Trophoblast cell (in vitro differentiated cells and primary cell): Measurements from ENCODE around the gene TRMT10B.

Experiments
- DNase-seq, 2 donors: peaks; one replicate each; pipeline ENCODE4 v3.0.0-alpha.2; 2016
- H2AFZ ChIP-seq: 2 replicates; pipeline ENCODE4 v1.6.1; 2013; ENCODE audit warnings: low read length, moderate library complexity, mild to moderate bottlenecking; ENCODE audit not compliant: insufficient read depth, poor library complexity
- H2AK5ac ChIP-seq: 2 replicates; pipeline ENCODE4 v1.6.1; 2013; ENCODE audit warnings: mild to moderate bottlenecking, low read length
- H2BK120ac ChIP-seq: 2 replicates; pipeline ENCODE4 v1.6.1; 2013; ENCODE audit warnings: low read length, mild to moderate bottlenecking, moderate library complexity; ENCODE audit not compliant: insufficient read depth, poor library complexity
- H2BK12ac ChIP-seq: 2 replicates; pipeline ENCODE4 v1.6.1; 2013; ENCODE audit warnings: mild to moderate bottlenecking, low read length, moderate library complexity
- H2BK5ac ChIP-seq: 2 replicates; pipeline ENCODE4 v1.6.1; 2013; ENCODE audit warnings: low read length, low read depth, moderate library complexity, mild to moderate bottlenecking; ENCODE audit not compliant: poor library complexity
- H3K14ac ChIP-seq: 2 replicates; pipeline ENCODE4 v1.6.1; 2013; ENCODE audit warnings: mild to moderate bottlenecking, low read length
- H3K18ac ChIP-seq: 2 replicates; pipeline ENCODE4 v1.6.1; 2013; ENCODE audit warnings: mild to moderate bottlenecking, low read length
- H3K23ac ChIP-seq: 2 replicates; pipeline ENCODE4 v1.6.1; 2013; ENCODE audit warnings: low read length
- H3K27ac ChIP-seq: 2 replicates; pipeline ENCODE4 v1.5.1; 2013; ENCODE audit warnings: low read depth, mild to moderate bottlenecking, inconsistent platforms, low read length, moderate library complexity
- H3K27me3 ChIP-seq: 2 replicates; pipeline ENCODE4 v1.6.1; 2013; ENCODE audit warnings: inconsistent platforms, mild to moderate bottlenecking, low read length, moderate library complexity; ENCODE audit not compliant: insufficient read depth
- H3K36me3 ChIP-seq, 2 experiments: 1 replicate in 1 of 2; 2 replicates in 1 of 2; pipeline ENCODE4 v1.6.1; 2013; ENCODE audit warnings: low read length in 2 of 2, mild to moderate bottlenecking in 2 of 2, moderate library complexity in 1 of 2; ENCODE audit not compliant: insufficient read depth in 2 of 2, control insufficient read depth in 1 of 2
- H3K4ac ChIP-seq: 2 replicates; pipeline ENCODE4 v1.6.1; 2013; ENCODE audit warnings: low read depth, mild to moderate bottlenecking, low read length, moderate library complexity
- H3K4me1 ChIP-seq, 2 experiments: 1 replicate in 1 of 2; 2 replicates in 1 of 2; pipeline ENCODE4 v1.6.1; 2013; ENCODE audit warnings: low read length in 2 of 2, mild to moderate bottlenecking in 2 of 2, moderate library complexity in 1 of 2; ENCODE audit not compliant: insufficient read depth in 2 of 2, control insufficient read depth in 1 of 2
- H3K4me2 ChIP-seq: 2 replicates; pipeline ENCODE4 v1.6.1; 2013; ENCODE audit warnings: inconsistent platforms, mild to moderate bottlenecking, low read length, moderate library complexity
- H3K4me3 ChIP-seq: 2 replicates; pipeline ENCODE4 v1.5.1; 2013; ENCODE audit warnings: mild to moderate bottlenecking, low read depth, low read length, inconsistent platforms
- H3K79me1 ChIP-seq: one replicate; pipeline ENCODE4 v1.6.1; 2013; ENCODE audit warnings: low read length
- H3K79me2 ChIP-seq: 2 replicates; pipeline ENCODE4 v1.6.1; 2013; ENCODE audit warnings: low read length, mild to moderate bottlenecking; ENCODE audit not compliant: control insufficient read depth, insufficient read depth, poor library complexity
- H3K9ac ChIP-seq: 2 replicates; pipeline ENCODE4 v1.6.1; 2013; ENCODE audit warnings: mild to moderate bottlenecking, low read length
- H3K9me3 ChIP-seq: 2 replicates; pipeline ENCODE4 v1.6.1; 2013; ENCODE audit warnings: low read depth, mild to moderate bottlenecking, control low read depth, inconsistent platforms, low read length; ENCODE audit not compliant: insufficient read depth
- H4K12ac ChIP-seq: 2 replicates; pipeline ENCODE4 v1.6.1; 2013; ENCODE audit warnings: low read depth, mild to moderate bottlenecking, low read length, moderate library complexity
- H4K8ac ChIP-seq: 2 replicates; pipeline ENCODE4 v1.6.1; 2013; ENCODE audit warnings: low read depth, mild to moderate bottlenecking, low read length, moderate library complexity
- H4K91ac ChIP-seq: one replicate; pipeline ENCODE4 v1.6.1; 2013; ENCODE audit warnings: low read depth, mild to moderate bottlenecking, low read length, moderate library complexity
- WGBS: extraction: QIAGEN DNeasy Blood & Tissue Kit; methylation state at CpG from one replicate; pipeline ENCODE4 v1.1.7; 2013; ENCODE audit warnings: missing lambda C conversion rate; ENCODE audit not compliant: insufficient read length, insufficient coverage; ENCODE audit errors: extremely low coverage; 5-methylcytosine and 5-hydroxymethylcytosine counted together

The TRMT10B gene

GRCh38 chr9:37740631-37741328 is 12.8 kb upstream of the TRMT10B start:
- Histone ChIP-seq H3K4me2 (no peak overlapping the region), H3K4me1 (peaks cover 0 to 2% of the 10 kb centered on the region in 2 experiments), H2BK12ac (no peak overlapping the region), H2BK5ac (no peak overlapping the region), H3K9me3 (no peaks in the 10 kb centered on the region), H3K79me2 (no peaks in the 10 kb centered on the region), H3K4me3 (no peak overlapping the region), H2AK5ac (no peak overlapping the region), H3K9ac (no peak overlapping the region), H2AFZ (no peak overlapping the region), H3K4ac (no peak overlapping the region), H2BK120ac (no peak overlapping the region), H3K14ac (no peak overlapping the region), H4K91ac (no peak overlapping the region), H3K36me3 (no peaks in the 10 kb centered on the region), H3K27me3 (no peaks in the 10 kb centered on the region), H4K8ac (no peak overlapping the region), H3K23ac (no peak overlapping the region), H3K27ac (no peak overlapping the region), H3K18ac (no peak overlapping the region), H3K79me1 (no peaks in the 10 kb centered on the region), H4K12ac (no peak overlapping the region)
- no peak for DNase-seq
- no CpG with 5 or more reads among the region's 15 CpGs for WGBS

GRCh38 chr9:37745970-37746369 is 7.6 kb upstream of the TRMT10B start:
- H2AK5ac ChIP-seq = no peak overlapping the region
- no peak overlapping the region for H3K18ac ChIP-seq
- no peak overlapping the region for H3K4me3 ChIP-seq
- no peaks in the 10 kb centered on the region for H3K79me2 ChIP-seq
- H3K27me3 ChIP-seq = no peaks in the 10 kb centered on the region
- peaks cover 0 to 2% of the 10 kb centered on the region in 2 experiments for H3K4me1 ChIP-seq
- no peaks in the 10 kb centered on the region for H3K9me3 ChIP-seq
- H3K79me1 ChIP-seq = no peaks in the 10 kb centered on the region
- H3K36me3 ChIP-seq = no peaks in the 10 kb centered on the region
- no peak overlapping the region for H3K4me2 ChIP-seq
- no peak overlapping the region for H3K4ac ChIP-seq
- no peak overlapping the region for H2BK5ac ChIP-seq
- no peak overlapping the region for H4K8ac ChIP-seq
- no peak overlapping the region for H3K27ac ChIP-seq
- no peak overlapping the region for H4K91ac ChIP-seq
- no peak overlapping the region for H3K9ac ChIP-seq
- no peak overlapping the region for H2BK12ac ChIP-seq
- no peak overlapping the region for H3K14ac ChIP-seq
- no peak for DNase-seq
- H3K23ac ChIP-seq = no peak overlapping the region
- no CpG with 5 or more reads among the region's 8 CpGs for WGBS
- no peak overlapping the region for H4K12ac ChIP-seq
- H2AFZ ChIP-seq = no peak overlapping the region
- H2BK120ac ChIP-seq = no peak overlapping the region

- WGBS = no CpG with 5 or more reads among the region's 24 CpGs
- Histone ChIP-seq H3K23ac (no peak overlapping the region), H3K18ac (no peak overlapping the region), H3K4me3 (no peak overlapping the region), H2BK12ac (no peak overlapping the region), H3K9ac (no peak overlapping the region), H3K9me3 (no peaks in the 10 kb centered on the region), H4K91ac (no peak overlapping the region), H3K79me1 (no peaks in the 10 kb centered on the region), H3K79me2 (no peaks in the 10 kb centered on the region), H3K36me3 (no peaks in the 10 kb centered on the region), H4K8ac (no peak overlapping the region), H3K27ac (no peak overlapping the region), H3K4me1 (peaks cover 0 to 2% of the 10 kb centered on the region in 2 experiments), H2BK120ac (no peak overlapping the region), H2AFZ (no peak overlapping the region), H3K4ac (no peak overlapping the region), H4K12ac (no peak overlapping the region), H3K4me2 (no peak overlapping the region), H3K14ac (no peak overlapping the region), H3K27me3 (no peaks in the 10 kb centered on the region), H2AK5ac (no peak overlapping the region), H2BK5ac (no peak overlapping the region)
- no peak for DNase-seq
Observed at GRCh38 chr9:37746448-37747270, 6.9 kb upstream of the TRMT10B start.

DNA sequence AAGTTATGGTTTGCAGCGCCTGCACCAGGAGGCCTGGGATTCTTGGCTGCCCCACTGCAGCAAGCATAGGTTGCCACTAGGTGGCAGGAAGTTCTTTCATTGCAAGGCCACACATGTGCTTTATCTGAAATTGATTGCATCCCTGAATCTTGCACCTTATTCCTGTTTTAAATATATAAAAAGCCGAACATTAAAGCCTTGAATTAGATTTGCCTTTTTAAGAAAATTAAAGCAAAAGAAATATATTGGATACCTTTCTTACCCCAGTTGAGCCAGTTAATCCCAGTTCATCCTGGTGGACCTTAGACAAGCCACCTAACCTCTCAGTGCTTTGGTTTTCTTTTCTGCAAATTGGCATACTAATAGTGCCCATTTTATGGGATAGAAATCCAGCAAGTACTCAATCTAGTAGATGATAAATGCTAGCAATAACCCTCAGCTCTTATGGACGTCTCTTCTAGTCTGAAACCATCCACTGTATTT is 6.3 kb upstream of the TRMT10B start:
- Histone ChIP-seq H3K79me1 (no peaks in the 10 kb centered on the region), H2BK120ac (no peak overlapping the region), H3K4me2 (no peak overlapping the region), H4K8ac (no peak overlapping the region), H4K12ac (no peak overlapping the region), H3K4ac (no peak overlapping the region), H2AK5ac (no peak overlapping the region), H3K18ac (no peak overlapping the region), H3K9ac (no peak overlapping the region), H2BK5ac (no peak overlapping the region), H3K27me3 (no peaks in the 10 kb centered on the region), H3K9me3 (no peaks in the 10 kb centered on the region), H3K36me3 (no peaks in the 10 kb centered on the region), H2AFZ (no peak overlapping the region), H3K79me2 (no peaks in the 10 kb centered on the region), H4K91ac (no peak overlapping the region), H3K14ac (no peak overlapping the region), H3K27ac (no peak overlapping the region), H3K23ac (no peak overlapping the region), H3K4me3 (no peak overlapping the region), H3K4me1 (no peaks in the 10 kb centered on the region), H2BK12ac (no peak overlapping the region)
- DNase-seq = peak; percentile 45 to 76
- WGBS = no CpG with 5 or more reads among the region's 3 CpGs
